ENCODE results near the gene OXLD1.

DNA sequence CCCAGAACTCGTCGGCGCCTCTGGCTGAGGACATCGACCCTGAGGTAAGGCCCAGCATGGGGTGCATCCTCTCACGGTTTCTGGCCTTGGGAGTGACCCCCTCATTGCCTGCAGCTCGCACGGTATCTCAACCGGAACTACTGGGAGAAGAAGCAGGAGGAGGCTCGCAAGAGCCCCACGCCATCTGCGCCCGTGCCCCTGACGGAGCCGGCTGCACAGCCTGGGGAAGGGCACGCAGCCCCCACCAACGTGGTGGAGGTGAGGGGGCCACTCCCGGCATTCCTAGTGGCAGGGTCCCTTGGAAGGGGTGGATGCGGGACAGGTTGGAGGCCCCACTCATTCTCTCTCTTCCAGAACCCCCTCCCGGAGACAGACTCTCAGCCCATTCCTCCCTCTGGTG lies 28.4 kb upstream of the OXLD1 start:
- TF ChIP-seq, protein P1, sequence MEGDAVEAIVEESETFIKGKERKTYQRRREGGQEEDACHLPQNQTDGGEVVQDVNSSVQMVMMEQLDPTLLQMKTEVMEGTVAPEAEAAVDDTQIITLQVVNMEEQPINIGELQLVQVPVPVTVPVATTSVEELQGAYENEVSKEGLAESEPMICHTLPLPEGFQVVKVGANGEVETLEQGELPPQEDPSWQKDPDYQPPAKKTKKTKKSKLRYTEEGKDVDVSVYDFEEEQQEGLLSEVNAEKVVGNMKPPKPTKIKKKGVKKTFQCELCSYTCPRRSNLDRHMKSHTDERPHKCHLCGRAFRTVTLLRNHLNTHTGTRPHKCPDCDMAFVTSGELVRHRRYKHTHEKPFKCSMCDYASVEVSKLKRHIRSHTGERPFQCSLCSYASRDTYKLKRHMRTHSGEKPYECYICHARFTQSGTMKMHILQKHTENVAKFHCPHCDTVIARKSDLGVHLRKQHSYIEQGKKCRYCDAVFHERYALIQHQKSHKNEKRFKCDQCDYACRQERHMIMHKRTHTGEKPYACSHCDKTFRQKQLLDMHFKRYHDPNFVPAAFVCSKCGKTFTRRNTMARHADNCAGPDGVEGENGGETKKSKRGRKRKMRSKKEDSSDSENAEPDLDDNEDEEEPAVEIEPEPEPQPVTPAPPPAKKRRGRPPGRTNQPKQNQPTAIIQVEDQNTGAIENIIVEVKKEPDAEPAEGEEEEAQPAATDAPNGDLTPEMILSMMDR (IDR thresholded peaks at IDR 0.05), result no peak
- TF ChIP-seq EP300 (IDR thresholded peaks at IDR 0.05) (no peak), POLR2A (IDR thresholded peaks at IDR 0.05) (no peak)
